K562 (cell line): ENCODE results near the gene CERS6.

Source experiments
- FOSL1 ChIP-seq: fragments of 200-800 bp; sonication (Bioruptor generic); conservative IDR thresholded peaks from 2 replicates; pipeline ENCODE4 v1.6.1; 2016; ENCODE audit warnings: missing genetic modification characterization, missing compliant biosample characterization
- POLR2A ChIP-seq: fragments of 450-650 bp; conservative IDR thresholded peaks from 2 replicates; pipeline ENCODE4 v1.6.1; 2016
- RCOR1 ChIP-seq, 2 experiments: IDR thresholded peaks; 2 replicates each; pipeline ENCODE4 v1.6.1; 2012; ENCODE audit warnings: low read depth in 2 of 2, low read length in 2 of 2, borderline replicate concordance in 1 of 2, improper control_type of control experiment in 1 of 2
- TF ChIP-seq, protein P1 (sequence below), 3 experiments: IDR thresholded peaks in 2 of 3; conservative IDR thresholded peaks in 1 of 3; 2 replicates each; pipeline ENCODE4 v1.5.1; 2011 to 2012; ENCODE audit warnings: low read length in 3 of 3, mild to moderate bottlenecking in 3 of 3, control low read depth in 2 of 3, improper control_type of control experiment in 1 of 3, inconsistent platforms in 1 of 3, low read depth in 1 of 3, mixed read lengths in 1 of 3, moderate library complexity in 1 of 3; ENCODE audit not compliant: insufficient read depth in 2 of 3

DNA sequence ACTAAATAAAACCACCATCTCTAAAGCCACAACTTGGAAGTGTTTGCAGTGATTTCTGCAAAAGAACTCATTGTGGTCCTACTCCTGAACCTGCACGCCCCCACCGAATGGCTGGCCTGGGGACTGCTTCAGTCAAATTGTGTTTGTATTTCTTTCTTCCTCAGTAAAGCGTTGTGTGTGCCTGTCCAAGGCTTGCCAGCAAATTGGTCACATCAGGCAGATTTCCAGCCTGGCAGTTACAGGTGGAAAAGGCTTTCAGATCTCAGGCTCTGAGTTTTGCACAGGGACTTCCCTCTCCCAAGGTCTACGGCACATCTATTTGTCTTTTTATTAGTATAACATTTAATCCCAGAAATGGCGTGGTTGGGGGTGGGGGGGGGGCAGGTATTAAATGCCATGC is 292.4 kb downstream of the CERS6 start:
- no peak for TF ChIP-seq POLR2A
- TF ChIP-seq, protein P1, sequence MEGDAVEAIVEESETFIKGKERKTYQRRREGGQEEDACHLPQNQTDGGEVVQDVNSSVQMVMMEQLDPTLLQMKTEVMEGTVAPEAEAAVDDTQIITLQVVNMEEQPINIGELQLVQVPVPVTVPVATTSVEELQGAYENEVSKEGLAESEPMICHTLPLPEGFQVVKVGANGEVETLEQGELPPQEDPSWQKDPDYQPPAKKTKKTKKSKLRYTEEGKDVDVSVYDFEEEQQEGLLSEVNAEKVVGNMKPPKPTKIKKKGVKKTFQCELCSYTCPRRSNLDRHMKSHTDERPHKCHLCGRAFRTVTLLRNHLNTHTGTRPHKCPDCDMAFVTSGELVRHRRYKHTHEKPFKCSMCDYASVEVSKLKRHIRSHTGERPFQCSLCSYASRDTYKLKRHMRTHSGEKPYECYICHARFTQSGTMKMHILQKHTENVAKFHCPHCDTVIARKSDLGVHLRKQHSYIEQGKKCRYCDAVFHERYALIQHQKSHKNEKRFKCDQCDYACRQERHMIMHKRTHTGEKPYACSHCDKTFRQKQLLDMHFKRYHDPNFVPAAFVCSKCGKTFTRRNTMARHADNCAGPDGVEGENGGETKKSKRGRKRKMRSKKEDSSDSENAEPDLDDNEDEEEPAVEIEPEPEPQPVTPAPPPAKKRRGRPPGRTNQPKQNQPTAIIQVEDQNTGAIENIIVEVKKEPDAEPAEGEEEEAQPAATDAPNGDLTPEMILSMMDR (IDR thresholded peaks at IDR 0.05 in 2 of 3, conservative IDR thresholded peaks at IDR 0.05 in 1 of 3; ENCODE audit: insufficient read depth in 2 of 3, low read depth in 1 of 3, low read length in 3 of 3), result no peak
- TF ChIP-seq FOSL1 (tag), result no peak
- no peak for TF ChIP-seq RCOR1 (IDR thresholded peaks at IDR 0.05; ENCODE audit: borderline replicate concordance in 1 of 2, low read depth in 2 of 2, low read length in 2 of 2)
